Upper lobe of right lung (tissue), 1 donor: ENCODE data around the gene RHOBTB3. TPM values are rescaled to one million over a fixed set of nuclear protein-coding genes. Genes with fewer than 3 reads are reported as not detected.

Experiments
- ATAC-seq: fragments of 200-7000 bp; cut with Tn5 transposase; one replicate; pipeline ENCODE4 v1.9.1; 2020; ENCODE audit warnings: mild to moderate bottlenecking, moderate library complexity
- DNase-seq: peaks from one replicate; pipeline ENCODE4 v3.0.0-alpha.2; 2020
- H3K27ac ChIP-seq: fragments of 200-600 bp; one replicate; pipeline ENCODE4 v1.8.0; 2022
- H3K27me3 ChIP-seq: fragments of 200-600 bp; one replicate; pipeline ENCODE4 v1.8.0; 2022; ENCODE audit warnings: mild to moderate bottlenecking
- H3K36me3 ChIP-seq: fragments of 200-600 bp; one replicate; pipeline ENCODE4 v1.8.0; 2022
- H3K4me1 ChIP-seq: fragments of 200-600 bp; one replicate; pipeline ENCODE4 v1.8.0; 2022
- H3K4me3 ChIP-seq: fragments of 200-600 bp; one replicate; pipeline ENCODE4 v1.8.0; 2022; ENCODE audit warnings: mild to moderate bottlenecking
- H3K9me3 ChIP-seq: fragments of 200-600 bp; one replicate; pipeline ENCODE4 v1.8.0; 2022
- intact Hi-C: fragments of 100-400 bp; cut with DNase I; formaldehyde crosslinking; loops from one replicate; pipeline ENCODE4 v1.11.0; 2022
- total RNA-seq: library from RNA; stranded (reverse); fragmentation: NEBNext Ultra II Directional; extraction: Animal tissue kit (Norgen Biotek cat#: 25700); gene quantifications from one replicate; pipeline ENCODE4 v1.2.1, GENCODE V29; 2021
- TF ChIP-seq, protein P1 (sequence below): fragments of 200-600 bp; IDR thresholded peaks from one replicate; pipeline ENCODE4 v1.8.0; 2022; ENCODE audit warnings: antibody characterized with exemption
- donor health status: DM: no; HTN: yes; CAD: no; lungs with severe emphysema.

Gene RHOBTB3
- total RNA-seq, 1 donor from 2014 or later: 54.2 TPM

- H3K27ac ChIP-seq: no peak overlapping the region
- H3K4me1 ChIP-seq: no peaks in the 10 kb centered on the region
- H3K27me3 ChIP-seq: no peaks in the 10 kb centered on the region
- DNase-seq (no peak), ATAC-seq (no peak)
- TF ChIP-seq, protein P1, sequence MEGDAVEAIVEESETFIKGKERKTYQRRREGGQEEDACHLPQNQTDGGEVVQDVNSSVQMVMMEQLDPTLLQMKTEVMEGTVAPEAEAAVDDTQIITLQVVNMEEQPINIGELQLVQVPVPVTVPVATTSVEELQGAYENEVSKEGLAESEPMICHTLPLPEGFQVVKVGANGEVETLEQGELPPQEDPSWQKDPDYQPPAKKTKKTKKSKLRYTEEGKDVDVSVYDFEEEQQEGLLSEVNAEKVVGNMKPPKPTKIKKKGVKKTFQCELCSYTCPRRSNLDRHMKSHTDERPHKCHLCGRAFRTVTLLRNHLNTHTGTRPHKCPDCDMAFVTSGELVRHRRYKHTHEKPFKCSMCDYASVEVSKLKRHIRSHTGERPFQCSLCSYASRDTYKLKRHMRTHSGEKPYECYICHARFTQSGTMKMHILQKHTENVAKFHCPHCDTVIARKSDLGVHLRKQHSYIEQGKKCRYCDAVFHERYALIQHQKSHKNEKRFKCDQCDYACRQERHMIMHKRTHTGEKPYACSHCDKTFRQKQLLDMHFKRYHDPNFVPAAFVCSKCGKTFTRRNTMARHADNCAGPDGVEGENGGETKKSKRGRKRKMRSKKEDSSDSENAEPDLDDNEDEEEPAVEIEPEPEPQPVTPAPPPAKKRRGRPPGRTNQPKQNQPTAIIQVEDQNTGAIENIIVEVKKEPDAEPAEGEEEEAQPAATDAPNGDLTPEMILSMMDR: no peak
- H3K9me3 ChIP-seq: no peaks in the 10 kb centered on the region
- H3K36me3 ChIP-seq: no peaks in the 10 kb centered on the region
- intact Hi-C loops: no loop called here
- H3K4me3 ChIP-seq: no peak overlapping the region
Measured at GRCh38 chr5:95800553-95800952, 69.4 kb downstream of the RHOBTB3 start.

GRCh38 chr5:95801532-95801931 lies 70.4 kb downstream of the RHOBTB3 start:
- ATAC-seq (peak; percentile 55), DNase-seq (no peak)
- TF ChIP-seq, protein P1: no peak
- H3K27ac ChIP-seq: no peak overlapping the region
- intact Hi-C loops: no loop called here
- H3K36me3 ChIP-seq: no peaks in the 10 kb centered on the region
- no peaks in the 10 kb centered on the region for H3K9me3 ChIP-seq
- no peak overlapping the region for H3K4me3 ChIP-seq
- H3K4me1 ChIP-seq: no peaks in the 10 kb centered on the region
- H3K27me3 ChIP-seq: no peaks in the 10 kb centered on the region

DNA sequence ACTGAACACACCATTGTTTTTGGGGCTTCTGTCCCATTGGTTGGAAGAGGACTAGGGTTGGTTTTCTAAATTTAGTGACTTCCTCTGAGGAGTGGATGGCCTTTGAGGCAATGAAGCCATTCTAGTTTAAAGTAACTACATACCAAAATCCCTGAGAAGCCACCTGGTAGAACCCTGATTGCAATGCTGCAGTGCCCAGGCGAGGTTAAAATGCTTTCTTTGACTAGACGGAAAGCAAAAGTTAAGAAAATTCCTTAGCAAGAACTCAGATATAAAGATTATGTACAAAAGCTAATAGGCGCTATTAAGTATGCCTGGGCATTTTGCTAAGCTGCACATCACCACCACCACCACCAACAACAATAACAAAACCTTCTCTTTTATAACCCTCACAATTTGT lies 70.8 kb downstream of the RHOBTB3 start:
- TF ChIP-seq, protein P1: no peak
- no peaks in the 10 kb centered on the region for H3K9me3 ChIP-seq
- H3K36me3 ChIP-seq: no peaks in the 10 kb centered on the region
- H3K27ac ChIP-seq: no peak overlapping the region
- H3K4me1 ChIP-seq: no peaks in the 10 kb centered on the region
- no peak overlapping the region for H3K4me3 ChIP-seq
- ATAC-seq (no peak), DNase-seq (no peak)
- intact Hi-C loops: no loop called here
- H3K27me3 ChIP-seq: no peaks in the 10 kb centered on the region

GRCh38 chr5:95803271-95804148 lies 72.4 kb downstream of the RHOBTB3 start:
- TF ChIP-seq, protein P1: no peak
- intact Hi-C loops: no loop called here
- no peak overlapping the region for H3K27ac ChIP-seq
- ATAC-seq: peak; percentile 51
- DNase-seq: no peak
- no peaks in the 10 kb centered on the region for H3K36me3 ChIP-seq
- H3K4me1 ChIP-seq: peaks cover 7% of the 10 kb centered on the region
- H3K4me3 ChIP-seq: no peak overlapping the region
- no peaks in the 10 kb centered on the region for H3K9me3 ChIP-seq
- H3K27me3 ChIP-seq: no peaks in the 10 kb centered on the region

DNA sequence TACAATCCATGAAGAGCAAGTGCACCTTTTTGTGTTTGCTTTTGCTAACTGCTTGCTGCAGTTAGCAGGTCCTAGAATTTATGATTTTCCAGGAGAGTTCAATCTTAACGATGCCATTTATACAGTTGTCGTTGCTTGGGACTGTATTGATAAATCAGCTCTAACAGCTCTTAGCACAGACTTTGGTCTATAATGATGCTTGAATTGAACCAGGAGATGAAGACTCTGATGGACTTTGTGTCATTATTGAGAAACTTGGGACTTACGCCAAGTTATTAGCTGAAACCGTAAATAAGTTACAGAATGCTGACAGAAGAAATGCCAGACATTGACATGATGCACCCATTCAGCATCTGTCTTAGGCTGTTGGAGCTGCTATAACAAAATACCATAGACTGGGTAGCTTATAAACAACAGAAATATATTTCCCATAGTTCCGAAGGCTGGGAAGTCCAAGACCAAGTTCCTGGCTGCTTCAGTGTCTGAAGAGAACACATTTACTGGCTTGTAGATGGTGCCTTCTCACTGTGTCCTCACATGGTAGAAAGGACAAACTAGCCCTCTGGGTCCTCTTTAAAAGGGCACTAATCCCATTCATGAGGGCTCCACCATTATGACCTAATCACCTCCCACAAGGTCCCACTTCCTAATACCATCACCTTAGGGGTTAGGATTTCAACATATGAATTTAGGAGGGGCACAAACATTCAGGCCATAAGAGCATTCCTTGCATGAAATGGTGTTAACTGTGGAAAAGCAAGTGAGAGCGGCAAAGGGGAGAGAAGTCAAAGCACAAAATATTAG lies 73.8 kb downstream of the RHOBTB3 start:
- no peaks in the 10 kb centered on the region for H3K9me3 ChIP-seq
- H3K36me3 ChIP-seq: no peaks in the 10 kb centered on the region
- no peak for DNase-seq
- TF ChIP-seq, protein P1: no peak
- no peaks in the 10 kb centered on the region for H3K27me3 ChIP-seq
- no peak overlapping the region for H3K27ac ChIP-seq
- intact Hi-C loops: no loop called here
- no peak for ATAC-seq
- H3K4me3 ChIP-seq: no peak overlapping the region
- peaks cover 17% of the 10 kb centered on the region for H3K4me1 ChIP-seq
